Inflammatory macrophage (primary cell): Measurements from ENCODE around the gene ABCC10.

Source experiments
- DNase-seq, 2 donors: peaks; one replicate each; pipeline ENCODE4 v3.0.0-alpha.2; 2020 to 2022

Gene ABCC10

DNA sequence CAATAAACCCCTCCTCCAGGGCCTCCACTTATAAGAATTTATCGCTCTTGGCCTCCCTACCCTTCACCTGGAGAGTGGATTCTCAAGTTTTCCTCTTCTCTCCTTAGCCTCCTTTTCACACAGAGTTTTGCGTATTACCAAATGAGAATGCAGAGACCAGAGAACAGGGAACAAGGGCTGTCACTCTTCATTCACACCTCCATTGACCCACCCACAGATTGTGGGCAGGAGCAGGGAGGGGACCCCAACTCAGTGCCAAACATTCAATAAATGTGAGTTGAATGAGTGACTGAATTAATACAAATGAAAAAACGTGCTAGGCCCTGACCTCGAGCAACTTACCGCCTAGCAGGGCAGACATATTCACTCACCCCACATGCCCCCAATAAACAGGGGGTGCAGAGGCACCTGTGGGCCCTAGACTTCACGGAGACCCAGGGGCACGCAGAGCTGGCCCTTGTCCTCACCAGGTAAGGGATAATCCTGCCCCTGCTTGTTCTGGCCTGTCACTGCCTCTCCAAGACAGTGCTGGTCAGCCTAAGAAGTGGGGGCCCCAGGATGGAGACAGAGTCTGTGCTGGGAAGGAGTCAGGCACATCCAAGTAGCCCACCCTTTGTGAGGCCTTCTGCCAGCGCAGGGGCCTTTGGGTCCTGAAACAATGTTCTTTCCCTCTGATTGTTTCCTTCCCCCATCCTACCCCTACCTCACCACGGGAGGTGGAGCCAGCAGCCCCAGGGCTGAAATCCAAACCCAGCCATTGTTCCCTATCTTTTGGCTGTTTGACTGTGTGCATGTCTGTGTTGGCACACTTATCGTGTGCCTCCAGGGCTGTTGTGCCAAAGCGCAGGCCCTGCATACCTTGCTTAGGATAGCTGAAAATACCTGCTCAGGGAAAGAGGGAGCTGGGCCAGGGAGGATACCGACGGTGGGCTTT is 41.7 kb downstream of the ABCC10 start:
- no peak for DNase-seq

DNA sequence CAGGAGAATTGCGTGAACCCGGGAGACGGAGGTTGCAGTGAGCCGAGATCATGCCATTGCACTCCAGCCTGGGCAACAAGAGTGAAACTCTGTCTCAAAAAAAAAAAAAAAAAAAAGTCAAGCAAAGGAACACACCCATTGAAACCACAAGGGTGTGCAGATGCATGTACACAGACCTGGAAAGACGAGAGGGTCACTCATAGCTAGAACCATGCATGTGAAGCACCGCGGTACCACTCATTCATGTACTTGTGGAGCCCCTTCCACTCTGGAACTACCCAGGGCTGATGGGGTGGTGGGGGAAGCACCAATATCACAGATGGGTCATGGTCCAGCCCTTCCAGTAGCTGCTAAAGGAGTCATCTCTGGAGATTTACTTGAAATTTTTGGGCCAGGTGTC is 42.6 kb downstream of the ABCC10 start:
- no peak for DNase-seq

DNA sequence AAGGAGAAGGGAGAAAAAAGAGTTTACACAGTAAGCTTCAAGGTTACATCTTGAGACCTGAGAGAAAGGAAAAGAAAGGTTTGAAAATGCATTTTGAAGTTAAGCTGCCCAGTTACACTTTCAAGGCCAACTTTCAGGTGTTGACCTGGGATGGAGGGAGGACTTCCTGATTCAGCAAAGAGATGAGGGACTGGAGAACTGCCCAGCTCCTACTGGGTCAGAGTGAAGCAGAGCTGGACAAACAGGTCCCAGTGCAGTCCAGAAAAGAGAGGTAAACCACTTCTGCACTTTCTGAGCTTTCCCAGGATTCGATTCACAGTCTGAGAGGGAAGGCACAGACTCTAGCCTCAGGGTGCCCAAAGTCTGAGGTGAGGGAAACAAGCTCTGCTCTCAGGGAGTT is 44.1 kb downstream of the ABCC10 start:
- DNase-seq, result no peak

DNA sequence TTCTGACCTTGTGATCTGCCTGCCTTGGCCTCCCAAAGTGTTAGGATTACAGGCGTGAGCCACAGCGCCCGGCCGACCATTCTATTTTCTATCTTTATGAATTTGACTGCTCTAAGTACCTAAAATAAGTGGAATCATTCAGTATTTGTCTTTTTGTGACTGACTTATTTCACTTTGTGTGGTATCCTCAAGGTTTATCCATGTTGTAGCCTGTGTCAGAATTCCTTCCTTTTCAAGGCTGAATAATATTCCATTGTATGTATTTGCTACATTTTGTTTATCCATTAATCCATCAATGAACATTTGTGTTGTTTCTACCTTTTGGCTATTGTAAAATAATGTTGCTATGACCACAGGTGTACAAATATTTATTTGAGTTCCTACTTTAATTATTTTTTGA is 45.2 kb downstream of the ABCC10 start:
- no peak for DNase-seq

DNA sequence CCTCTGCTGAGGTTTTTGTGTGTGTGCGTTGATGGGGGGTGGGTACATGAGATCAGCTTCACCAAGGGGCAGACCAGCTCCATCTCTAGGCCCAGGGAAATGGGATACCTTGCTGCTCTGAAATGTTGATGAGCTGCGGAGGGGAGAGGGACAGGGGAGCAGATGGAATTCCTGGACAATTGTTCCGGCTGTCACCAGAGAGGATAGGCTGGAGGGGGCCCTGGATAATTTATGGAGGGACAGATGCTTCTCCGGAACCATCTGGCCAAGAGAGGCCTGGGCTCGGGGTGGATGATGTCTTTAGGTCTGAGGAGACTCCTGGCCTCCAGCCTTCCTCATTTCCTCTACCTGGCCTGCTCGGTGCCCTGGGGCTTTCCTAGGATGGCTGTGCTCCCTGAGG is 48.2 kb downstream of the ABCC10 start:
- DNase-seq, result no peak

DNA sequence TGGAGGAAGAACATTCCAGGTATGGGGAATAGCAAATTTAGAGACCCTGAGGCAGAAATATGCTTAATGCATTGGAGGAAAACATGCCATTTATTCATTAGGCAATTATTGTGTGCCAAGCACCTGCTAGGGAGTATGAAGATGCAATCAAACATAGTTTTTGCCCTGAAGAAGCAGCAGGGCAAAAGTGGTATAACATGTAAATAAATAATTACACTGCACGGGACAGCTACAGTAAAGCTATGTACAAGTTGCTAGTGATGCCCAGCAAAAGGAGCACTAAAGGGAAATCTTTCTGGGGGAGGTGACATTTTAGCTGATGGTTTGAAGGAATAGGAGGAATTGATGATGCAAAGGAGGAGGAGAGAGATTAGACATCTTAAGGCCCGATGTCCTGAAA is 49.4 kb downstream of the ABCC10 start:
- DNase-seq, result no peak

DNA sequence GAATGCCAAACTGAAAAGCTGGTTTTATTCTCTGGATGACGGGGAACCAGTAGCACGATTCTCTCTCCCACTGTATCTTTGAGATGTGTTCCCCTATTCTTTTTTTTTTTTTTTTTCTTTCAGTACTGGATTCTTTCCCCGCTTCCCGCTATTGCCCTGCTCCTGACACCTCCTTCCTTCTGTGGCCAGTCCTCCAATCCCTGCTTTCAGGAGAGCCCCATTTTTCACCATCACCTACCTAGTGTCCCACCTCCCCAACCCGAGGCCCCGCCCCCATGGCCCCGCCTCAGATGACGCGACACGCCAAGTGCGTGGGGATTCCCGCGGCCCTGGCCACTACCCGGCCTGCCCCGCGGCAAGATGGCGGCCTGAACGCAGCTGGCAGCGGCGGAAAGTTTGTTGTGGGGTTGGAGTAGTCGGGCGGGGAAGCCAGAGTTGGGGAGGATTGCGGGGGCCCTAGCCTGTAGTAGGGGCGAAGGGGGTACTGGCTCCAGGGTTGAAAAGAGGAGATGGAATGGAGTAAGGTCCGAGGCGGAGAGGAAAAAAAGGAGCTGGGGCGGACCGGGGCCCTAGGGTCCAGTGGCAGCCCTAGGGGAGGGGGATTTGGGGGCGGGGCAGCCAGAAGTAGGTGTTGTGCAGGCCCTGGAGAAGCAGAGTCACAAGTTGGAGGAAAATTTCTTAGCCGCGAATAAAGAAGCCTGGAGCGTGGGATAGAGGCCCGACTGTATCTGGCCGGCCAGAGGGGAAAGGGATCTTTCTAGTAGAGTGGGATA is 50.1 kb downstream of the ABCC10 start, which contains the start of gene TJAP1:
Gene TJAP1 (plus strand): TSS at position 336 of the 773 bp plus-strand sequence. CDS start 21,432 bp downstream, outside the sequence.
- DNase-seq, result peak; percentile 76 to 86

DNA sequence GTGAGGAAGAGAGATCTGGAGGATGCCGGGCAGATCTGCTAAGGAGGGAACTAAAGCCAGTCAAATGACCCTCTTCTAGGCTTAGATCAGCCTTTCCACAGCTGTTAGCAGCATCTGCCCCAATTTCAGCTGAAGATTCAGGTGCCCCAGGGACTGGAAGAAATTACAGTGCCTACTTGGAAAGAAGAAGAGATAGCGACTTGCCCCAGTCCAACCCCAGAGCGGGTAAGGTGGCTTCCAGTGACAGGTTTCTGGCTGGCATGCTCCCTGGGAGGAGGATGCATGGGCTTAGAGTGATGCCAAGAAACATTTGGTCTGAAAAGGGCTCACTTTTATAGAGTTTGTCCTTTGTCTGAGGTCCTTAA is 50.6 kb downstream of the ABCC10 start:
- DNase-seq, result peak in 1 of 2 donors; percentile 10

DNA sequence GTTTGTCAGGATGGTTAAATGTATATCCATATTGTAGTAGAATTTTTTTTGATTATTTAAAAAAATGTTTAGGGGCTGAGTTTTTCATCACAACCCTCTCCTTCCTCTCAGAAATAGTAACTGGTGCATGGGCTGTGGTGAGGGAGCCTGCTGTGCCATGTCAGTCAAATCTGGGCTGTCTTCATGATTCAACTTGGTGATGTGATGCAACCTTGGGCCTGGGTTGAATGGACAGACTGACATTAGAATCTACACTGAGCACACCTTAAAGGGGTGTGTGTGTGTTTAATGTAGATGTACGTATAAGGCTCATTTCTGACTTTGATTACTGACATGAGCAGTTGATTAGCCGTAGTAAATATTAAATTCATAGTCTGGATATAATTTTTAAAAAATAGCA is 53.7 kb downstream of the ABCC10 start:
- DNase-seq, result no peak

DNA sequence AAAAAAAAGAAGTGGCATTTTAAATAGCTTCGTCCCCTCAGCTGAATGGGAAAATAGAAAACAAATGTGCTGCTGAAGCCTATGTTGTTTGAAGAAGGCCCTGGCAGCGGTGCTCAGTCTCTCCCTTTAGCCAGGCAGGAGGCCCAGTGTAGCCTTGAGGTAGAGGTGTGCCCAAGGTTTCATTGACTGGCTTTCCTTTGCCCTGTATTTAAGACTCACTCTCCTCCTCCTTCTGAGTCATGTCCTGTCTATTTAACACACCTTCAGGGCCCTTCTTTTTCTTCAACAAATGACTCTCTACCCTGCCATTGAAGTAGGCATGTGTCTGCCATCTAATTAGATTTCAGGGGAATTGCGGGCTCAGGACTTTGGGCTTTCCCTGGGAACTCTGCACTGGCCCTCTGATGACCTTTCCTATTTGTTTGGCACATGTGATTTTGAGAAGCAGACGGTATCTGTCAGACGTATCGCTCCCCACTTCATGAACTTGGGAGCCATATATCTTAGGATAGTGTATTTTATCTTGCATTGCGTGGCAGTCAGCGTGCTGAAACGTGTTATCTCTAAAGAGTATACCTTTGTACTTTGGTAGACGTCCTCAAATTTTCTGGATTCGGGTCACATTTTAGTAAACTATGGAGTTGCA is 54.4 kb downstream of the ABCC10 start:
- no peak for DNase-seq

DNA sequence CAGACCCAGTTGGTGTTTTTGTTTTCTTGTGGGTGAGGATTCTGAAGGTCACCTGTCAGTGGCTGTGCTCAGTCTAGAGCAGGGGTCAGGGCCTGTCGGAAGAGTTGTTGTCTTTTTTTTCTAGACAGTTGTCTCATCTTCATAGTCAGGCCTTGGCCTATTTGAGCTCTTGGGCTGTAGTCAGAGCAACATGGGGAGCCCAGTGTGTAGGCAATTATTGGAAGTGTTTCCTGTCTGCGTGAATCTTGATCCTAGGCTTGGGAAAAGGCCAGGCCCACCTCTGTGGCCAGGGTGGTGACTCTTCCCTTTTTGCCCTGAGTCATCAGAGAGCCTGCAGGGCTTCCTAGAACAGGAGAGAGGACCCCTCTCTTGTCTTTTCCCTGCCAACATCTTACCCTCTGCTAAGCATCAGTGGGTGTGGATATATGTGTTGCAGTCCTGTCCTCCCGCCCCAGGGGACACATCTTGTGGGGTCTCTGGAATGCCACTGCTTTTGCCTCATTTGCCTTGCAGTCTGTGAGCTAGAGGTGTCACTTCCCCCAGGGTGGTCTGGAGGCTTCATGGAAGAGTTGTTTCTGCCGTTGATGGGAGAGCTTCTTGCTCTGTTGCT is 61.4 kb downstream of the ABCC10 start:
- DNase-seq, result no peak

DNA sequence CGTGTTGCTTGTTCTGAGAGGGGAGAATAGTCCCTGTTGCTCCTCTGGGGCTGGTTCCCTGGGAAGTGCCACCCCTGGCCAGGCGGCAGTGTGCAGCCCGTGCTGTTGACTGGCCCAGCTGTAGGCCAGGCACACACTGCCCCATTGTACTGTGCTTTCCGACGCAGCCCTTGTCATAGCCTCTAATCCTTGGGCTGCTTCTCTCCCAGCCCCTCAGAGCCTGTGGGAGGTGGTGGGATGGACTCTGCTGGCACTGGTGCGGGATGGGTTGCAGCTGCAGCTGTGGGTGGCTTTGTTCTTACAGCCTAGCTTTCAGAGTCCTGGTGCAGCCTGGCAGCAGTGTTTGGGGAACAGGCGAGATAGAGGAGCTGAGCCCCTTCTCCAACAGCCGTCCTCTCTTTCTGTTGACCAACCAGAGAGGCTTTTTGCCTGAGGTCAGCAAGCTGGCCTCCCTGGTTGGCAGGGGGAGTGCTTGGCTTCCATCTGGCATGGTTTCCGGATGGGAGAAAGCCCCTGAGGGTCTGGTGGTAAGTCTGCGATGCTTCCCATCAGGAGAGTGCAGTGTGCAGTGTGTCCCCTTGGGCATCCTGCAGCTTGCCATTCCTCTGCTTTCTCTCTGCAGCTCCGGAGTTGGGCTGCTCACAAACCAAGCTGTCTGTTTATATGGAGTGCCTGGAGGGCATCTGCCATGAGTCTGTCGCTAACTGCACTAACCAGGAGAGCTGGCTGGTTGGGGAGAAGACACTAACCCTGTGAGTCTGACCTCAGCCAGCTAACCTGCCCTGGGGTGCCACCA is 62.1 kb downstream of the ABCC10 start:
- DNase-seq, result no peak

DNA sequence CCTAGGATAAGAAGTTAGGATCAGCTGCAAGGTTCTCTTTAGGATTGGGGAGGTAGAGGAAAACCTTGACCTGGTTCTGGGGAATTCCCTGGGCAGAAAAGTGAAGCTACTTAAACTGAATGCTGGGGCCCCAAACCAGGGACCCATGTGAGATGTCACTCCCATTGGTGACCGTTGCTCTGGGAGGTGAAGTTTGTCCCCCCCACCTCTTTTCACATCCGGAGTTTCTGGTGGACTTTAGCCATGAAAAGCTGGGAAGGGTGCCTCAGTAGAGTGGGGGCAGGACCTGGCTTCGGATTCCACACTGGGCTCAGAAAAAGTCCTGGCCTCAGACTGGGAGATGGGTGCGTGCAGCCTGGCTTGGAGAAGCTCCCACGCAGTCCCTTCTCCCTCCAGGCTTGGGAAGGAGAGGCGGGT is 63.2 kb downstream of the ABCC10 start:
- no peak for DNase-seq

DNA sequence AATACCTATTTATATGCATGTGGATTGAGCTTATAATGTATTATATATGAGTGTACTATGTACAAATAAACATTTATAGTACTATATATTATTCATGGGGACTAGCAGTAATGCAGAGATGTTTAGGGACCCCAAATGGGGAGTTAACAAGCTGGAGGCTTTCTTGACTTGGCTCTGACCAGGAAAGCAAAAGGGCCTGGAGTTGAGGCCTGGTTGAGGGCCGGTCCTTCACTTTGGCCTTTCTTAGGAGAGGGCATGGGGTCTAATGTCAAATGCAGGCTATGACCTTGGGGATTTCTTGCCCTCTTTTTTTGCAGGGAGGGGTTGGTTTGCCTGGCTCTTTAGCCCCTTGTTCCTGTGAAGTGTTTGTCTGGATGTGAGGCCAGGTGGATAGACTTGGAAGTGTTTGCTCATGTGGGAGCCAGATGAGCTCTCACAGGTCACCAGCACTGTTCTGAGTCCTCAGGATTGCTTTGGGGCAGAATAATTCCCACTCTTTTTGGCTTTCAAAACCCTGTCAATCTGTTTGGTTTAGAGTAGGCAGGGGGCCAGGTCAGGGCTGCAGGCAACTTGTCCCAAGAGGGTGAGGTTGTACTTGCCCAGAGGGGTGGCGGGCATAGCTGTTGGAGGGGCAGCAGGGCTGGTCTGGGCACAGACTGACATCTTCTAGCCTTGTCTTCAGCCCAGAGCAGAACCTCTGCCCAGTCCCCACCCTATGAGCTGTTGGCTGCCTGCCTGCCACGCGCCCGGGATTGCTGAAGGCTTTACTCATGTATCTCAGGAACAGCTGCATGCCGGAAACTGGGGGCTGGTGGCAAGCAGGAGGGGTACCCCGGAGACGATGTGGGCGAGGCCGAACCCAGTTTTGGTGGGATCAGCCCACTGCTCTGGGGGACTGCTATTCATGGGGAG is 64.7 kb downstream of the ABCC10 start:
- DNase-seq, result no peak

DNA sequence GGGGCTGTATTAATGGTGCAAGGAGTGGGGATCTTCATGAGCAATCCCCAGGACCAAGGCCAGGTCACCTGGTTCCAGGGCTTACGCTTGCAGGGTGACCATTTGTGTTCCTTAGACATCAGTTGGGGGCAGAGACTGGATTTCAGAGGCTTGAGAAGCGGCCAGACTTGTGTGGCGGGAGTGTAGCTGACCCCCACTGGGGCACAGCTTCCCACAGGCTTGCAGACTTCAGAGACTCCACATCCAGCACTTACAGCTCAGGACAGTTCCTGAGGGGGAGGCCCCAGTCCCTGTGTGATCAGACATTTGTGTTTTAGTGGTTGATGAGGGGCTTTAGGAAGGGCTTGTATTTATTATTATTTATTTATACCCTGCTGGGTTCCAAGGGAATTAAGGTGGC is 65.3 kb downstream of the ABCC10 start:
- no peak for DNase-seq

DNA sequence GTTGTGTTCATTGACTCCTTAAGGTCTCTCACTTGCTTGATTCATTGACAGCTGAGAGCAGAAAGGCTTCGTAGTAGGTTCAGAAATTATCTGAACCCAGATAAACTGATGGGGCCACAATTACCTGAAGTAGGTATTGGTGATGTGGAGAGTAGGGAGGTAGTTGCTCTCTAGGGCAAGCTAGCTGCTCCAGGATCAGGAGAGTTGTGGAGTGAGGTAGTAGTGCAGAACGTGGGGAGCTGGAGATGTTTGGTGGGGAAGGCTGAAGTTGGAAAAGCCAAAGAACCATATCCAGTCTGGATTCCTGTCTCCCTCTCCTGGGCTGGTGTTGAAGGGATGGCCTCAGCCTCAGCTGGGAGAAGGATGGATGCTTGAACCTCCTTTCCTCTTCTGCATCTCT is 65.9 kb downstream of the ABCC10 start:
- no peak for DNase-seq

DNA sequence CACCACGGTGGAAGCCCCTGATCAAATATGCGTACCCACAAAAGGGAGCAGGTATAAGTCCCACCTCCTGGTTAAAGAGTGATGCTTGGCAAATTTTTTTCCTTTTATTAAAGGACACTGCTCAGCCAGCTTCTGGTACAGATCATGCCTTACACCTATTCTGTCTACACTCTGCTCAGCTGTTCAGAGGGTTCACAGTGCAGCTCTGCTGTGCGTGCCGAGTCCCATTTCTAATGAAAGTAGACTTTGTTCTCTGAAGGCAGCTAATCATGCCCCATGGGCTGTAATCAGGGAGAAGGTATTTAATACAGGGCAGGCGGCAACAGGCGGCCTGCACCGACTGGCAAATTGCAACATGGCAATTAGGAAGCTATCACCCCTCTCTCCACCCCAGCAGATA is 66.5 kb downstream of the ABCC10 start:
- no peak for DNase-seq

DNA sequence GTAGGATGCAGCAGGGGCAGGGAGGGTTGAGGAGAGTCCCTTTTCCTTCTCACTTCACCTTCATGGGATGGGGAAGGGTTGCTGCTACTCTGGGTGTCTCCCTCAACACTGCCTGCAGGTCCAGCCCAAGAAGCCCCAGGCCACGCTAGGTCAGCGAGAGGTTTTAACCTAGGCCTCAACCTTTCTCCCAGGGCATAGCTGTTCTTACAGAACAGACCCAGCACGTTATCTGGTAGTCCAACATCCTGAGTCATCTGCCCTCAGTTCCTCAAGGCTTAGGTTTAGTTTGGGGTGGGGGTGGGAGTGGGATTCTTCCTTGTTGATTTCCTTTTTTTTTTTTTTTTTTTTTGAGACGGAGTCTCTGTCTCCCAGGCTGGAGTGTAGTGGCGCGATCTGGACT is 67.0 kb downstream of the ABCC10 start:
- no peak for DNase-seq

DNA sequence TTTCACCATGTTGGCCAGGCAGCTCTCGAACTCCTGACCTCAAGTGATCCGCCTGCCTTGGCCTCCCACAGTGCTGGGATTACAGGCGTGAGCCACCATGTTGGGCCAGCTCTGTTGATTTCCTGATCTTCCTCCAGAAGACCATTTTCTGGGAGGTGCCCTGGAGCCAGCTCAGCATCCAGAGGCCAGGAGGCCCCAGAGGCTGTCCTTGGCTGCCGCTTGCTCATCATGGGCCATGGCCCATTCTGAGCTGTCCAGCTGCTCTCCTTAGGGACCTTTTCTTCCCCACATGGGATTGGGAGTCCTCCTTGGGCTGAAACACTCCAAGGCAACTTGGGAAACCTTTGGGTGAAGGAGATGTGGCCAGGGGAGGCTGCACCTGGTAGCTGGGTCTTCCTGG is 67.4 kb downstream of the ABCC10 start:
- DNase-seq, result no peak

DNA sequence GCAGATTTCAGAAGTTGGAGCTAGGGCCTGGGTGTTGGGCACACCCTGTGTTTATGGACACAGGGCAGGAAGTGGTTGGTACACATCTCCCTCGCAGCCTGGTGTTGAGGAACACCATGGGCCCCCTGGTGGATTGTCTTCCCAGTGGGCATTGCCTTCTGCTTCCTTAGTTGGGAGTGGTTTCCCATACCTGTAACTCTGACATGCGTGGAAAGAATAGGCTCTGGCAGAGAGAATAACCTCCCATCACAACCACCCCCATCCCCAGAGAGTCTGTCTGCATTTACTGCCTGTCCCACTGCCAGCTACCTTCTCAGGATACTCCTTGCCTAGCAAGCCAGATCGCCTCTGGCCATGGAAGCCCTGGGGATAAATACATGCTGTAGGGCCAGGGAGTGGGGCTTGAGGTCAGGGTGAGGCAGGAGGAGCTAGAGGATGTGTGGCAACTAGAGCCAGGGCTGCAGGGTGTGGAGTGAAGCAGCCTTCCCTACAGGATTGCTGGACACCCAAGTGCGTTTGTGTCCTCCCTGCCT is 68.1 kb downstream of the ABCC10 start:
- DNase-seq, result peak in 1 of 2 donors; percentile 5
